GM18873 (cell line): ENCODE data around the gene BPIFA2.

Experiments used
- ATAC-seq: cut with Tn5 transposase; IDR thresholded peaks from one replicate; pipeline ENCODE4 v1.9.1; 2021; ENCODE audit warnings: mild to moderate bottlenecking, moderate library complexity, moderate number of reproducible peaks; ENCODE audit not compliant: unreplicated experiment, low FRiP score

The BPIFA2 gene

DNA sequence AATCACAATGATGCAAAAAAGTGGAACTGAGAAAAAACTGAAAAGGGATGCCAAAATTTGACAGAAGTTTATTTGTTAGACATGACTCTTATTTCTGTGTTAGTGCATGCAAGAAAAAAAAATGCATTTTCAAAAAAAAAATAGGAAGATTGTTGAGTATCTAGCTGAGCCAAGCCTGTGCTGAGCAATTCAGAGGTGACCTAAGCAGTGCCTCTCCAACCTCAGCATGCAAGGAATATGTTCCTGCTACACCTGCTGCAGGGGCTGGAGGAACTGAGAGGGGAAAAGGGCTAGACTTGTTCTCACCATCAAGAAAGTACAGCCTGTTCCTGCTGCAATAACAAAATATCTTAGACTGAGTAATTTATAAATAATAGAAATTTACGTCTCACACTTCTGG, 24.0 kb downstream of the BPIFA2 start:
- ATAC-seq, result no peak

DNA sequence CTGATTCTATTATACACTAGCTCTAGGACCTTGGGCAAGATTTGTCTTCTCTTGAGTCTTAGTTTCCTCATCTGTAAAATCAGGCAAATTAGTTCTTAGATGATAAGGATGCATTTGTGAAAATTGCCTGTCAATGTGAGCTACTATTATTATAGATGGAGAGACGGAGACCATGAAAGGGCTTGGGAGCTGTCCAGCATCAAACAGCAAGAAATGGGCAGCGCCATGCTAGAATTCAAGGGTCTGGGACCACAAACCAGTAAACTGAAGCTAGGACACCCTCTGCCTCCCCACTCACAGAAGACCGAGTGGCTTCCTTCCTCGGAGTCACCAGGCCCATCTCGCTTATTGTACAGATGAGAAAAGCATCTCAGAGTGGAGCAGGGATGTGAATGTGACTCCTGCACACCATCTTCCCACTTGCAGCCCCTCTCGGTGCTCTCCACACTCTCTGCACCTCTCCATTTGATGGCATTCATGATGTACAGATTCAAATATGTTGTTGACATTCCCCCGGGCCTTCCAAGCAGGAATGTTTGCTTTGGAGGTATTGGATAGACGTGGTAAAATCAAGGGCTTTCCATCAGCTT, 25.0 kb downstream of the BPIFA2 start:
- no peak for ATAC-seq

DNA sequence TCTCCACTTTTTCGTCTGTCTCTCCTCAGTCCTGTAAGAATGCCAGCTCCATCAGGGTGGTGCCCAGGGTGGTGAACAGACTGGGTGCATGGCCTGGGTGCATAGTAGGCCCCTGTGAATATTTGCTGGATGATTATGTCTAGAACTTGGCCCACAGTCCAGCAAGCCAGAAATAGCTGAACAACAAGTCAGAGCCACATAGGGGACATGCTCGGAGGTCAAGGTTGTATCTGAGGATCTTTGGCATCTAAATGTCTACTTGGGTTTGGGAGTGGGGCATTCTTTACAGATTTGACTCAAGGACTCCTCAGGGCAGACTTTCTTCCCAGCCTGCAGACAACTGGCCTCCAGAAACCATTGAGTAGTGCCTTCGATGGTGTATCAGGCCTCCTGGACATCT, 31.1 kb downstream of the BPIFA2 start:
- no peak for ATAC-seq

DNA sequence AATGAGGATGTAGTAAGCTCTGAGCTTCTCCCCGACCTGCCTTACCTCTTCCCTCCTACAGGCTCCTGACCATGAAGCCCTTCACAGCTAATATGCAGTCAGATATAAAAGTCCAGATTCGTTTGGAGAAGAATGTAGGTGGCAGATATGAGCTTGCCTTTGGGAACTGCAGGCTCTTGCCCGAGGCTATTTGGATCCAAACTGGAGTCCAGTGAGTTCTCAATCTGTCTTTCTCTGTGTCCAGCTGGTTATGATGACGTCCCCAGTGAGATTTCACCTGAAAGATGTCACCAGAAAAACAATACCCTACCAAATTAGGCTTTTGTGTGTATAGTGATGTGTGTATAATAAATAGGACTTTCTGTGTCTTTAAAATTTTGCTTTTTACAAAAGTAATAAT, 34.5 kb downstream of the BPIFA2 start:
- no peak for ATAC-seq

DNA sequence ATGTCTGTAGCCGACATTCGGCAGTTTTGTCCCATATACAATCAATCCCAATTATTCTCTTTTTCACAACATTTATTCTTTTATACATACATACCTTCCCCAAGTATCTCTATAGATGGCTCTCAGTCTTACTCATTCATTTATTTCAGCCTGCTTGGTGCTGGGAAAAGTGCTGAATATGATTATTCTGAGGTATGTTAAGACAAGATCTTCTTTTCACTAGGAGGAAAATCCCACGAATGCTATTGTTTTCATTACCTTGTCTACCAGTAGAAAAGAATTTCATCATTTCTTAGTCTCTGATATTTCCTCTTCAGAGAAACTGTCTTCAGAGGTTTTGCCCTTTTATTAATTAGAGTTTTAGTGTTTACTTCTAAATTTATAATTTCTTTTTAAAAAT, 35.5 kb downstream of the BPIFA2 start:
- ATAC-seq, result no peak

DNA sequence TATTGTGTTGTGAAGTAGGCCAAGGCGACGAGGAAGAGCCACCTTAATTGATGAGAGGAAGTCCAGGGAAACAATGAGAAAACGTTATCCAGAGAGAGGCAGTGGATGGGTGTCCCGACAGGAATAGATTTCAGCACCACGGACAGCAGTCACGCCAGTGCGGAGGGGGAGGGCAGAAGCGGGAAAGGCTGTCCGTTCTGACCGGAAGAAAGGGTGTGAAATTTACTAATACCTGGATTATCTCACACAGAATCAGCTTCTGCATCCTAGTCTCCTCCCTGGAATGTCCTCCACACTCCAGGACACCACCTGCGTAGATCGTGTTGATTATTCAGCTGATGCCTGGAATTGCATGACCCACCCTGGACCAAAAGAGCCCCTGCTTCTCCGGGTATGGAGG, 41.8 kb downstream of the BPIFA2 start:
- no peak for ATAC-seq

DNA sequence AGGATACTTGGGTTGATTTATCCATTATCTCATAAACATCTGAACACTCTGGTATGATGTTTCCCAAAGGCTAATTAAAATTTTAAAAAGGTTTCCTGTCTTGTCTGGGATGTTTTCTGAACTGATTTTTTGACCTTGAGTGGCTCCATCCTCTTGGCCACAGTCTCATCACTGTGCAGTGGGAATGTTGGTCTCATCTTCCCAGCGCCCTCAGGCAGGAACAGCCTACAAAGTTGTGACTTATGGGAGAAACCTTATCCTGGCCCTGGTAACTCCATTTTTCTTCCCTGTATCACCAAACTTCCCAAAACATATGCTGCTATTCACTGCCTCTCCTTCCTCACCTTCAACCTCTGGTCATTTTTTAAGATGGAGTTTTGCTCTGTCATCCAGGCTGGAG, 42.4 kb downstream of the BPIFA2 start:
- no peak for ATAC-seq

DNA sequence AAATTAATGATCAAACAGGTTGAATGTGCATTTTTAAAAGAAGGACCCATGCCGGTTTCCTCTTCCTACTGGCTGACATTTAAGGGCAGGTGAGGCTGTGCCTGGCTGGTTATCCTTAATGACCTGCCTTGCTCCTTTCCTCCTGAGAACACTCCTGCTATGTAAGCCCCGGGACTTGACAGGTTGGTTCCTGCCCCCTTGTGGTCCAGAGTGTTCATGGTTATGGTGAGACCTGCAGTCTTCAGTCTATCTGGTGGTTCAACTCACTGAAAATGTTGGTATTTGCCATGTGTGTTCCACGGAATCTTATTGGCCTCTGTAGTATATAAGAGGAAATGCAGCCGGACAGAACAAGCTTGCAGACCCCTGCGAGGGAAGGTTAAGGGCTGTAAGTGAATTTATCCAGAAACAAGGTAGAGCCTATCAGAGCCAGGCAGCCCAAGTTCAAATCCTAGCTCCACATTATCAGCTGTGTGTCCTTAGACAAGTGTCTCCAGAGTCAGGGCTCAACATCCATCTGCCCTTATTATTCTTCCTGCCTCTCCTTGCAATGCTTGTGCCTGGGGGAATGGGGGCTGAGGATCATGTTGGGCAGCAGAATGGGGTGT, 44.0 kb downstream of the BPIFA2 start:
- ATAC-seq, result no peak

DNA sequence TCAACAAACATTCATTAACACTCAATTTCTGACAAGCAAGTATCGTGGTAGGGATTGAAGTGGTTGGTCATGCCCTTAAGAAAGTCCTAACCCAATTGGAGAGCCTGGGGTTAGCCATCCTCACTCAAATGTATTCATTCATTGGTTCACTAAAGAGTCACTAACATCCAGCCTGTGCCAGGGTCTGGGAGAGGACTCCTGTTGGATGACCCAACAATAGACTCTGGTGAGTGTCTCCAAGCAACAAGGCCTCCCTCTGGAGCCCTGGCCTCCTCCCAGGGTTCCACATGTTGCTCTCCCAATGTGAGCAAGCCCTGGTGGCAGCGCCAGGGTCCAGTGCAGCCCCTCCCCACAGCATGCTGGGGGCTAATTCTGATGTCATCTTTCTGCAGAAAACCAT, 49.1 kb downstream of the BPIFA2 start, which contains the start of gene BPIFA3:
Gene BPIFA3 (plus strand): TSS at position 301 of the 400 bp plus-strand sequence. CDS start 185 bp downstream, outside the sequence.
- no peak for ATAC-seq

DNA sequence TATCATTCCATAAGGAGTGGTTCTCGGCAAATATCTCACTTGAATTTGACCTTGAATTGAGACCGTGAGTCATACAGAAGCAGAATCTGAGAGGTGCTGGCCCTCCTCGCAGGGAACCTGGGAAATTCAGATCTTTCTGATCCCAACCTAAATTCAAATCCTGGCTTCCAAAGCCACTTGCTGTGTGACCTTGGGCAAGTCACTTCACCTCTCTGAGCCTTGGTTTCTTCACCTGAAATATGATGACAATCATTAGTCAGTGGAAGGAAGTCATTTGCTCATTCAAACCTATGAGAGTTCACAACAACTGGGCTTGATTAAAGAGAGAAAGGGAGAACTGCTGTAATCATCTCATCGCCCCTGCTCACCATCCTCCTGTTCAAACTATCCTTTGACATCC, 56.4 kb downstream of the BPIFA2 start:
- no peak for ATAC-seq

DNA sequence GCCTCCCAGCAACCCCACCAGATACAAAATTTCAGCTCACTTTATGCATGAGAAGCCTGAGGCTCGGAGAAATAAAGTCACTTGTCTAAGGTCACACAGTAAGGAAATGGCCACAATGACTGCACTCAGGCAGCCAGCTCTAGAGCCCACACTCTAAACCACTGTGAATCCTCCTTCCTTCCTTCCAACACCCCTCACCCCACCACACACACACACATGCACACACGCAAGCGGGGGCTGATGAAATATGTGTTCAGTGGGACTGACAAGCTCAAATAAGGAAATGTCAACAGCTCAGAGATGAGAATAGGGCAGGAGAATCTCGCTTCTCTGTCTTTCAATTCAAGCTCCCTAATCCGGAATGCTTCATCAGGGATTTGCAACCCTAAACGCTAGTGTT, 61.9 kb downstream of the BPIFA2 start:
- no peak for ATAC-seq
